HG03060 (cell line): Measurements from ENCODE around the gene CLDN24.

Experiments used
- ATAC-seq: cut with Tn5 transposase; IDR thresholded peaks from one replicate; pipeline ENCODE4 v1.9.1; 2021; ENCODE audit warnings: low read depth, moderate number of reproducible peaks; ENCODE audit not compliant: unreplicated experiment

The CLDN24 gene

DNA sequence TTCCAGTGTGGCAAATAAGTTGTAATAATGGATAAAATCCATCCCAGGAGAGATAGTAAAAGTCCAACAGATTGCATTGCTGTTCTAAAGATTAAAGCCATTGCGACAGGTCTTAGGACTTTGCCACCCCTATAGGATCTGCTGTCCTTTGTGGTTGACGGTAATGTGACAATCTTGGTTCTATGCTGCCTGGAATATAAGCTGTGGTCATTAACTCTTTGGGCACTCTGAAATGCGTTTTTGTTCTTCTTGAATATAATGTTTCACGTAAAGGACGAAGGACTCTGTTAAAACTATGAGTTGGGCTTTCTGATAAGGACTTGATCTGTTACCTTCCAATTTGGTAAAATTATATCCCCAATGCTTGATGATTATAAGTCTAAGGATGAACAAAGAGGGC lies at the start of gene CLDN24:
Gene CLDN24, minus strand, starts transcription at position 101 of the 400 bp plus-strand sequence. Its CDS starts 0 bp downstream, at position 101.
- no peak for ATAC-seq

DNA sequence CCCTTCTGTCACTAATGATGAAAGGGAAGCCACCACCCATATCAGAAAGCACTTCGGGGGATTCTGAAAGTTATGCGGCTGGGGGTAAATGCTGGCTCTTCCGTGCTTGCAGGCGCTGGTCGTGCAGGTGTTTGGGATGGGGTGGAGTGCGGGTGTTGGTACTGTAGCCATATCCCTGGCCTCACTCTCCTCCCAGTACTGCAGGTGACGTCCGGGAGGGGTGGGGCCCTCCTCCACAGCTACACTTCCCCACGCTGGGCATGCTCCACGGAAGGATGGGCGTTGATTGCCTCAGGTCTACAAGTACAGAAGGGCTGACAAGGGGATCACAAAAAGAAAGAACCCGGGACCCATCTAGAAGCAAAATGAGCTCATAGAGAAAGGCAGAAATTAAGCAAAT lies 48.6 kb upstream of the CLDN24 start:
- no peak for ATAC-seq

DNA sequence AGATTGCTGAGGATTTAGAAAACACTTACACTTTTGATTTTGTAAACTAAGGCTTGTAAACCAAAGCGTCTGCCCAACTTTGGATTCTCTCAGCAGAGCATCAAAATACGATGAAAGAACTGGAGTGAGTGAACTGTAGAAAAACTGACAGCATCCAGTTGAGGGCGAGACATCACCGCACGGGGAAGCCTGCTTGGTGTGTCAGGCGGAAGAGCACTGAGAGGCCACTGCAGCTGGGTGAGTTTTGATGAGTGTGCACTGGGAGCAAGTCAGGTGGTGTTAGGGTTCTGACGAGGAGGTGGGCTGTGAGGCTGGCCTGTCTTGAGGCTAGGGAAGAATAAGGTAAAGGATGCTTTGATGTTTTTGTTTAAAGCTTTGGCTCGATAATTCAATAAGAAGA lies 46.8 kb upstream of the CLDN24 start:
- ATAC-seq = no peak

DNA sequence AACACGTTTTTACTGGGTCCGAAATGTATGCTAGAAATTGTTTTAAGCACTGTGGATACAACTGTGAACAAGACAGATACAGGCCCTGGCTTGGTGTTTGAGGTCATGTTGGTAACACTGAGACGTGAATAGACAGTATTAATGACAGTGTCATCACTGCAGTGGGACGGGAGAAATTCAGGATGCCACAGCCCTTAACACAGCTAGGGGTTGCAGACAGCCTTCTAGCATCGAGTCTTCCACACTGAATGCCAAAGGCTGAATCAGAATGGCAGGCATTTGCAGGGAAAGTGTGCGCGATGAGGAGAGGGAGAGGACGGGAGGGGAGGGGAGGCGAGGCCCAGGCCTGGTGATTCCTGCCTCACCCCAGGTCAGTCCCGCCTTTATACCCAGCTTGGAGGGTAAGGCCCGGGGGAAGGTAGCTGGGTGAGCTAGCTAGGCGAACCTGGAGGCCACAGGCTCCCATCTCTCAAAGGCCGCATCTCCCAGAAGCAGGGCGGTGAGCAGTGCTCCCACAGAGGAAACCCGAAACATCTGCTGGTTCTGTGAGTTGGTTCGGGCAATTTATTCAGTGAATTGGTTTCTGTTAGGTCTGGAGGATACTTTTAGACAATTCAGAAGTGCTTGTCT lies 44.1 kb upstream of the CLDN24 start:
- ATAC-seq = no peak

DNA sequence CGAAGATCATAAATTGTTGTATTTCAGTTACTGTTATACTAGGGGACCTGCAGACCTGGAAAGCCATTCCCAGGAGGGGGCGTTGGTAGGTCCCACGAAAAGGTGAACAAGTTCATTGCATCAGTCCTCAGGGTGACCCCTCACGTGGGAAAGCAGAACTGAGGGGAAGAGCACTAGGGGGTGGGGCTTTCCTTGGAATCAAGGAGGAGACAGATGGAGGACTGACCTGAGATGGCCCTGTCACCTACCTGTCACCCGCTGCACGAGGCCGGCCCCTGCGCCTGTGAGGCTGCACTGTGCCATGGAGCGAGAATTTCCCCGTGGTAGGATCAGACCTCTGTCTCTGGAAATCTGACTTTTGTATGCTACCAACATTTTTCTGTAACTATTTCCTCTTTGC lies 41.8 kb upstream of the CLDN24 start:
- no peak for ATAC-seq

DNA sequence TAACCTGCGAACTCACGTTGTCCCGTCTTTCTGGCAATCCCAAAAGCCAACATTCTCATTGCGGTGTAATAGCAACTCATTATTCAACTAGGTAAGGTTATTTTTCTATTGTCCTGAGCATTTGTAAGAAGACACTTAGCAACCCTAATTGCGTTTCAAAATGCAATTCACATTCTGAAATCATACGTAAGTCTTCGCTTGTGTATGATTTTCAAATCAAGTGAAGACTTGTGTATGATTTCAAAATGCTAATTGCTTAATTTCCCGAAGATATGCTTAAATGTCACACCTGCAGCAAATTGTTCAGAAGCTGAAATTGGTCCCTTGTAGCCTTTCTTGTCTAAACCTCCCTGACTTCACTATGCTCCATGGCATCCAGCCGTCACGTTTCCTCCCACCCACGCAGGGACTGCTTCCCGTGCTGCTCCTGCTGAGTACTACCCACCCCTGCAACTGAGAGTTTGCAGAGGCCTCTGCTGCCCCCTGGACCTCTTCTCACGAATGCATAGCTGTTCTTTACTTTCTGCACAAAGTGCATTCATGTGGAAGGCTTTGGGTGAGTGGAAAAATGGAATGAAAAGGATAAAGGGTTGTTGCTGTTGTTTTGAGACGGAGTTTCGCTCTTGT lies 40.8 kb upstream of the CLDN24 start:
- ATAC-seq = no peak

DNA sequence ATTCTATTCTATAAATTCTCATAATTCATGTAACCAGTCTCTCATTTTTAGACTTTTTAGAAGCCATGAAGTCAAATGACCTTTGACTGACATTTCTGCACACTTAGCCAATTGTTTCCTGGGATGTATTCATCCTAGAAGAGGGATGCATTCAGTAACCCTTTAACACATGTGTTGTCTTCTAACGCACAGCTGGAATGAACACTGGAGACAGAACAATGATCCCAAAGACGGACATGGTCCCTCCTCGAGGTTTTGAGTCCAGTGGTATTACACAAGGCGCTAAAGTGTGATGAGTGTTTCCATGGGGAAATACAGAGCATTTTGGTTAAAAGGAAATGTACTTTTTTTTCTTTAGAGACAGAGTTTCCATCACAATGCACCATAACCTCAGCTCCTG lies 39.8 kb upstream of the CLDN24 start:
- ATAC-seq = no peak

DNA sequence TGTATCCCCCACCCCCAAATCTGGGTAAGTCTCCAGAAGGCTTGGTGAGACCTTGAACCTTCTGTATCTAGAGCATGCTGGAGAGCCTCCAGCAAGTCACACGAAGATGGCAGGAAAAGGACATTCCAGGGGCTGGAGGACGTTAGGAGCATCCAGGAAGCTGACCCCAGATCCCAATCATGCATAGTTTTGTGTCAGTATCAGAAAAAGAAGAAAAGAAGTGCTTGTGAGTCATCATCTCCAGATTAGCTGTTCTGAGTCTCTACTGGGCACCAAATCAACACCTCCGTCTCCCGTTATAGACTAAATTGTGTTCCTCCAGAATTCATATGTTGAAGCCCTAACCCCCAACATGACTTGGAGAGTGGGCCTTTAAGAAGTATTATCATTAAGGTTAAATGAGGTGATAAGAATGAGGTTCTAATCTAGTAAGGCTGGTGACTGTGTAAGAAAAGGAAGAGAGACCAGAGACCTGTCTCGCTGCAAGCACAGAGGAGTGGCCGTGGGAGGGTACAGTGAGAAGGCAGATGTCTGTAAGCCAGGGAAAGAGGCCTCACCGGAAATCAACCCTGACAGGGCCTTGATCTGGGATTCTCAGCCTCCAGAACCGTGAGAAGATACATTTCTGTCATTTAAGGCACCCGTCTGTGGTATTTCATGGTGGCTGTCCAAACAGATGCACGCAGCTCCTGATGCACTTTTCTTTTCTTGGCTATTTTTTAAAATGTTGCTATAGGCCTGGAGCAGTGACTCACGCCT lies 38.1 kb upstream of the CLDN24 start:
- ATAC-seq = no peak

DNA sequence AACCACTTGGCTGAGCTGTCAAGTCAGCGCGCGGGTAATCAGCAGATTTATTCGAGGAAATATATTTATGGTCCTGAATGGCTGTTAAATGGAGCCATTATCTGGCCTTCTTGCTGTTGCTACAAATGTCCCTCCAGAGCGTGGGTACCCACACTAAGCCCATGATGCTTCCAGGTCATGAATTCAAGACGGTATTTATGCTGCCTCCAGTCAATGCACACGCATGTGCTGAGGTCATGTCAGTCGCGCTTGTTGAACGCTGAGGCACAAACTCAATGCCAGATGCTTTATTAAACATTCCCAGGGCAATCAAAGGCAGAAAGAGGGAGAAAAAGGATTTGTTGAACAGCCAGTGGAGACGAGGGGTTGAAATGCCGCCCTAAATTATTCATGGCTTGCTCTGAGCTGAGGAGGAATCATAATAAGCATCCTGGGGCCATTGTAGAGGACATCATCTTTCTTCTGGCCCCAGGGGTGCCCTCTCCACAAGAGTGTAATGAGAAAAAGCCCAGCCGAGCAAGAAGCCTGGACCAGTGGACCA lies 36.1 kb upstream of the CLDN24 start:
- ATAC-seq = no peak

DNA sequence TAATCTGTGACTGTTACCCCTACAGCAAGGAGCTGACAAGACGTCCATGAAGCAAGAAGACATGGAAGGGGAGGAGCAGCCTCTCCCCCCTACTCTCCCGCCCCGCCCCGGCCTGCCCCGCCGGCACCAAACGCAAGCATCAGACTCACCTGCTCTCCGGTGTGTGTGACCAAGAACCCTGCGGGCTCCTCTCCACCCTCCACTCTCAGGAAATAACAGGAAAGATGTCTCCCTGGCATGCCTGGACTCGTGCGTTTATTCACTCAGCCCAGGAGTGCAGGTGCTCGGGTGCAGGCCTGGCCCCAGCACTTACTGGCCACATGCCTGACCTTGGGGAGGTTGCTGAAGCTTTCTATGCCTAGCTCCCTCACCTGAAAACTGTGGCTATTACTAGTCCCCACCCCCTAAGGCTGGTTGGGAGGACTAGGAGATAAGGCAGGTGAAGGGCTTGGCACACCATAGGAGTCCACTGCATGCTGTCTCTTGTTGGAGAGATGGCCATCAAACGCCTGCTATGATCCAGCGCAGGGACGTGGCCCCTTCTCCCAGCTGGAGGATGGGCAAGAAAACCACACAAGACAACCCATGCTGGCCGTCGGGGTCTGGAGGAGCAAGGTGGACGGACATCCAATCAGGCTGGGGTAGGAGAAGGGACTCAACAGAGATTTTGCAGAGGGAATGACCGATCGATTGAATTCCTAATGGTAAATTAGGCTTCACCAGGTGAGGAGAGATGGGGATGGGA lies 34.9 kb upstream of the CLDN24 start:
- no peak for ATAC-seq

DNA sequence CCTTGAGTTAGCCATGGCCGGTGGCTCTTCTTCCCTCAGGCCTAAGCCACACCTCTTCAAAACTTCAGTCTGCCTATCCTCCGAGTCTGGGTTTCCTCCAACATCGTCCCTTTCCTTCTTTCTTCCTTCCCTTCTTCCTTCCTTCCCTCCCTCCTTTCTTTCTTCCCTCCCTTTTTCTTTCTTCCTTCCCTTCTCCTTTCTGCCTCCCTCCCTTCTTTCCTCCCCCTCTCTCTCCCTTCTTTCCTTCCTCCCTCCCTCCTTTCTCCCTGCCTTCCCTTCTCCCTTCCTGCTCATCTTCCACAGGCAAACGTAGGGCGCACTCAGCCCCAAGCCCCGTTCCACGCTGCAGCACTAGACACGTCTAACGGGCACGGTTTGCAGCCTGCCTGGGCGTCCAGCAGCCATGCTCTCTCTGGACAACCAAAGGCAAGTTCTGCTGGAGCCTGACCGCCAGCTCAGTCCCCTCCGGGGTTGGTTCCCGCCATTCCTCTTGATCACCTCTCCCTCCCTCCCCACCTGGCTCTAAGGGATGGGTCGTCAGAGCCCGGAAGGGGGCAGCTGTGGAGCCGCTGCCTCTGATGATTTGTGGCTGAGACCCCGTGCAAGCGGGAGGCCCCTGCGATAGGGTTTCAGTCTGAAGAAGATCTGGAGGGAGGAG lies 34.1 kb upstream of the CLDN24 start:
- ATAC-seq = no peak

DNA sequence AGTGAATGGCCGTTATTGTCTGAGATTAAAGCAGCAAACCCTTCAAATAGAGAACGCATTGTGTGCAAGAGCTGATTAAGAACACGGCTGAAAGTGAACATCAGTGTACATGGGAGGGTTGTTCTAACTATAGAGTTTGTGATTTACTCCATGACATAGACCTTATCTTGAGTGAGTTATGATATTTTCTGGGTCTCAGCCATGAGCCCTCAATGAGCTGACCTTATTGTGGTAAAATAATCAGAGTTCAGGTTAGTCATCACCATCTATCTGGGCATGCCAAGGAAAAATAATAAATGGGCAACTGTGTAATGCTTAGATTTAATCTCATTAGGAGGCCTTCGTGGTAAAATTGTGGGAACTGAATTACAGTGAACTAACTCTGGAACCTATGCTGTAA lies 33.2 kb upstream of the CLDN24 start:
- no peak for ATAC-seq

DNA sequence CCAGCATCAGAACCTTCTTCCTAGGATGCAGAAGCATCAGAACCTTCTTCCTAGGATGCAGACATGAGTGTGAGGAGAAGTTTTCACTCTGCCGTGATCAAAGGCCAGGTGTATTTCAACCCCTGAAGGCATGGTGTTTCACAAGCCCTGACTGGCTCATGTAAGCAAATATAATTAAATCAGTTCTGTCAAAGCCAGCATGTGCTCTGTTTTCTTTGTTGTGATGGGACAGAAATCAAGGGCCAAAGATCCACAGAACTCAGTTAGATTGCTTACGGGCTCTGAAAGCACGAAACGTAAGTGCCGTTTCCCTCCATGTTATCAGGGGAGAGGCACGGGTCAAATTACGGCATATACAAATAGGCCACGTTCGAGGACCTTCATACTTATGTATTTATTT lies 32.0 kb upstream of the CLDN24 start:
- ATAC-seq = no peak

DNA sequence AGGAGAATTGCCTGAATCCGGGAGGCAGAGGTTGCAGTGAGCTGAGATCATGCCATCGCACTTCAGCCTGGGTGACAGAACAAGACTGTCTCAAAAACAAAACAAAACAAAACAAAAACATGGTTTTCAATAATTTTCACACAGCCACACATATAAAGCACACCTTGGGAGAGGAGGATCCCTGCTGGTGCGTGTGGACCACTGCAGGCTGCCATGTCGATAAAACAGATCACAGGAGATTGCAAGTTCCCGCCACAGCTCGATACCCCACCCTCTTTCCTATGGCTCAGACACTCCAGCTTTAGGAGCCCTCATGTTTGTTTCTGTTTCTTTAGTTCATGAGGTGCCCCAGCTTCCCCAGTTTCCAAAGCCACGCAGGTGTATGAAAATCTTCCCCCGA lies 31.3 kb upstream of the CLDN24 start:
- no peak for ATAC-seq

DNA sequence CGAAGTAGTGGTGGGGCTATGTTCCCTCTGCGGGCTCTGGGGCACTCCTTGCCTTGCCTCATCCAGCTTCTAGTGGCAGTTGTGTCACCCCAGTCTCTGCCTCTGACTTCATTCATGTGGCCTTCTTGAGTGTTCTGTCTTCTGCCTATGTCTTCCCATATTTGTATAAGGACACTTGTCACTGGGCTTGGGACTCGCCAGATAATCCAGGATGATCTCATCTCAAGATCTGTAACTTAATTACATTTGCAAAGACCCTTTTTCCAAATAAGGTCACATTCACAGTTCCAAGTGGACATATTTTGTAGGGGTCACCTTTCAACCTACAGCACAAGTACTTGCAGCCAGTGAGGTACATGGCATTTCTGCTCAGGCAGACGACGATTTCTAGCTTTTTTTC lies 30.3 kb upstream of the CLDN24 start:
- ATAC-seq = no peak

DNA sequence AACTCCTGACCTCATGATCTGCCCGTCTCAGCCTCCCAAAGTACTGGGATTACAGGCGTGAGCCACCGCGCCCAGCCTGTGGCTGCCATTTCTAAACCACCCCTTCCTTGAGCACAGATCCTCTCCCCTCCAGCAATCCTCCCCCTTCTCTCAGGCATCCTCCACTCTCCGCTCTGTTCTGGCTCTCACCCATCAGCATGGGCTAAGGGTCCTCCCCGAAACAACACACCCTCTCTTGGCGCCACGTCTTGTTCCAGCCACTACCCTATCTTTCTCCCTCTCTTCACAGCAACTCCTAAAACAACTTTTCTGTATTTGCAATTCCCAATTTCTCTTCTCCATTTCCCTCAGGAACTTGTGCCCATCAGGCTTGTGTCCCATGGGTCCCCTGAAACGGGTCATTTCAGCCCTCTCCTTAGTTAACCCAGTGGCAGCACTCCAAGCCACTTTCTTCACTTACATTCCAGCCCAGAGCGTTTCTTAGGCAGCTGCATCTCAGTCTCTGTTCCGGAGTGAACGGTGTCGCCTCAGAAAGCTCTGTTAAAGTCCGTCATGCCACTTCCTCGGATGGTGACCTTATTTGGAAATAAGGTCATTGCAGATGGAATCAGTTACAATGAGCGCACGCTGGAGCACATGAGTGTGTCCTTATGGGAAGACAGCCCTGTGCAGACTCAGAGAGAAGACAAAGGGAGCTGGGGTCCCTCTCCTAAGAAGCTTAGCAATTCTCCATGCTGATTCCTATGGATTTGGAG lies 28.3 kb upstream of the CLDN24 start:
- ATAC-seq = no peak

DNA sequence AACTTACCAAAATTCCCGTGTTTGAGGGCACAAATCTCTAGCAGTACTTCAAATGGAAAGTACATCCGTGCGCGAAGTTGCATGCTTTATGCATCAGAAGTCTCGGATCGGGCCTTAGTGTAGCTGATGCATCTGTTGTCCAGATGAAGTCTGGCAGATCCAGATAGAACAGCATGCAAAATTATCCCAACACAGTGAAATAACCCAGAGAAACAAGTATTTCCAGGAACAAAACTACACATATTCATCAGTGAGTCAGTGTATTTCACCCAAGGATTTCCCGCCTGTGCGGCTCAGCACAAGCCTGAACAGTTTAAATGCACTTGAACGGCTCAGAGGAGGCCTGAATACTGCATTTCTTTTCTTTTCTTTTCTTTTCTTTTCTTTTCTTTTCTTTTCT lies 27.4 kb upstream of the CLDN24 start:
- no peak for ATAC-seq

DNA sequence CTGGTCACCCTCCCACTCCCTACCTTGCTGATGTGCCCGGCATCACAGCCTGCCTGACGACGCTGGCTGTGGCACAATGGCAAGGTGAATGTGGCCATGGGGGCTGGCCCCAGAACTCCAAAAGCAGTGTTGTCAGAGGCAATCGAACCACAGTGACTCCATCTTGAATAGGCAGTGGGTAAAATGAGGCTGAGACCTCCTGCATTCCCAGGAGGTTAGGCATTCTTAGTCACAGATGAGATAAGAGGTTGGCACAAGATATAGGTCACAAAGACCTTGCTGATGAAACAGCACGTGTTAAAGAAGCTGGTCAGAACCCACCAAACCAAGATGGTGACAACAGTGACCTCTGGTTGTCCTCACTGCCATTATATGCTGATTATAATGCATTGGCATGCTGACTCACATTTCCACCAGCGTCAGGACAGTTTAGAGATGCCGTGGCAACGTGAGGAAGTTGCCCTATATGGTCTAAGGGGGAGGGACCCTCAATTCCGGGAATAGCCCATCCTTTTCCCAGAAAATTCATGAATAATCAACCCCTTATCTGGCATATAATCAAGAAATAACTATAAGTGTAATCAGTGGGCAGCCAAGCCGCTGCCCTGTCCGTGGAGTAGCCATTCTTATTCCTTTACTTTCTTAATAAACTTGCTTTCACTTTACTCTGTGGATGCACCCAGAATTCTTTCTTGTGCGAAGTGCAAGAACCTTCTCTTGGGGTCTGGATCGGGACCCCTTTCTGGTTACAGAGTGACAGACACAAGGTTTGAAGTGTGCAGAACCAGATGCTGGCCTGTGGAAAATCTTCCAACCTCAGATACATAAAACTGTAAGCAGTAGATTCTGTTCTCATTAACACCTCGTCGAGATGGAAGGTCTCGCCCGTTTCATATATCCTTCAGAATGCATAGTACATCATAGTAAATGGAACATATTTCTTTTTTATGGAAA lies 26.8 kb upstream of the CLDN24 start:
- ATAC-seq = no peak

DNA sequence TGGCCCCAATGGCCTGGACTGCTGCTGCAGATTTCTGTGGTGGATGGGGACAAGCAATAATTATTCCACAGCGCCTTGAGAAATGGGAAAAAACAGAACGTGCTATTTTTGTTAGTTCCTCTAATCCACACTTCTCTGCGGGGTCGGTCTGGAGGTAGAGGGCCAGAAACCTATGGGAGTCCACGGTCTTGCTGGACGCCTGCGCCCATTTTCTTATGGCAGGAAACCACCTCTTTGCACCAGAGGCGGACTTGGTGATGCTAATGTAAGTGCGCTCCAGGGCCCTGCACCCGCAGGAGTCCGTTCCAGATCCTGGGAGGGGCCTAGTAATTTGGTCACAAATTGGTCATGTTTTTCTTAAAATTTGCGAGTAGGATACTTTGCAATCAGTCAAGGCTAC lies 25.9 kb upstream of the CLDN24 start:
- ATAC-seq = no peak
